GM04503 (cell line): ENCODE results near the gene NPEPPS.

ENCODE experiments used
- DNase-seq: peaks from one replicate; pipeline ENCODE4 v3.0.0-alpha.2; 2012; ENCODE audit warnings: low read depth

Gene NPEPPS

GRCh38 chr17:47664624-47664941, 133.7 kb downstream of the NPEPPS start:
- no peak for DNase-seq

- DNase-seq: no peak
Measured at GRCh38 chr17:47665655-47666054, 134.7 kb downstream of the NPEPPS start.

- DNase-seq: no peak
Measured at GRCh38 chr17:47669081-47669480, 138.2 kb downstream of the NPEPPS start.

- no peak for DNase-seq
Measured at GRCh38 chr17:47670064-47670463, 139.2 kb downstream of the NPEPPS start.
